ENCODE data around the gene GDPGP1.

GDPGP1 gene

GRCh38 chr15:90227336-90227735 is 6.7 kb upstream of the GDPGP1 start:
- H3K4me3 Mint-ChIP-seq = no peak overlapping the region
- peaks cover 5% of the 10 kb centered on the region for H3K4me1 Mint-ChIP-seq
- no peaks in the 10 kb centered on the region for H3K27me3 Mint-ChIP-seq (ENCODE audit: low read depth)
- H3K36me3 Mint-ChIP-seq (ENCODE audit: low read depth) = peaks cover 31% of the 10 kb centered on the region
- H3K9me3 Mint-ChIP-seq = no peaks in the 10 kb centered on the region
- H3K27ac Mint-ChIP-seq = no peak overlapping the region
- TF ChIP-seq, protein P1, sequence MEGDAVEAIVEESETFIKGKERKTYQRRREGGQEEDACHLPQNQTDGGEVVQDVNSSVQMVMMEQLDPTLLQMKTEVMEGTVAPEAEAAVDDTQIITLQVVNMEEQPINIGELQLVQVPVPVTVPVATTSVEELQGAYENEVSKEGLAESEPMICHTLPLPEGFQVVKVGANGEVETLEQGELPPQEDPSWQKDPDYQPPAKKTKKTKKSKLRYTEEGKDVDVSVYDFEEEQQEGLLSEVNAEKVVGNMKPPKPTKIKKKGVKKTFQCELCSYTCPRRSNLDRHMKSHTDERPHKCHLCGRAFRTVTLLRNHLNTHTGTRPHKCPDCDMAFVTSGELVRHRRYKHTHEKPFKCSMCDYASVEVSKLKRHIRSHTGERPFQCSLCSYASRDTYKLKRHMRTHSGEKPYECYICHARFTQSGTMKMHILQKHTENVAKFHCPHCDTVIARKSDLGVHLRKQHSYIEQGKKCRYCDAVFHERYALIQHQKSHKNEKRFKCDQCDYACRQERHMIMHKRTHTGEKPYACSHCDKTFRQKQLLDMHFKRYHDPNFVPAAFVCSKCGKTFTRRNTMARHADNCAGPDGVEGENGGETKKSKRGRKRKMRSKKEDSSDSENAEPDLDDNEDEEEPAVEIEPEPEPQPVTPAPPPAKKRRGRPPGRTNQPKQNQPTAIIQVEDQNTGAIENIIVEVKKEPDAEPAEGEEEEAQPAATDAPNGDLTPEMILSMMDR (IDR thresholded peaks at IDR 0.05; ENCODE audit: unreplicated experiment in 3 of 3) = no peak

GRCh38 chr15:90227816-90228772 is 5.9 kb upstream of the GDPGP1 start:
- Mint-ChIP-seq H3K9me3 (no peaks in the 10 kb centered on the region), H3K4me3 (no peak overlapping the region), H3K4me1 (peaks cover 9% of the 10 kb centered on the region), H3K36me3 (ENCODE audit: low read depth) (peaks cover 31% of the 10 kb centered on the region), H3K27me3 (ENCODE audit: low read depth) (no peaks in the 10 kb centered on the region), H3K27ac (no peak overlapping the region)
- TF ChIP-seq, protein P1 (IDR thresholded peaks at IDR 0.05; ENCODE audit: unreplicated experiment in 3 of 3) = no peak

- Mint-ChIP-seq H3K27me3 (ENCODE audit: low read depth) (no peaks in the 10 kb centered on the region), H3K9me3 (no peaks in the 10 kb centered on the region), H3K36me3 (ENCODE audit: low read depth) (peaks cover 26% of the 10 kb centered on the region), H3K4me1 (peaks cover 10% of the 10 kb centered on the region), H3K4me3 (no peak overlapping the region), H3K27ac (no peak overlapping the region)
- TF ChIP-seq, protein P1 (IDR thresholded peaks at IDR 0.05; ENCODE audit: unreplicated experiment in 3 of 3) = no peak
These were observed 5.0 kb upstream of the GDPGP1 start for GRCh38 chr15:90228960-90229359.

- no peaks in the 10 kb centered on the region for H3K9me3 Mint-ChIP-seq
These were observed 3.9 kb upstream of the GDPGP1 start for GRCh38 chr15:90230071-90230494.

GRCh38 chr15:90230610-90231009 is 3.4 kb upstream of the GDPGP1 start:
- Mint-ChIP-seq H3K36me3 (ENCODE audit: low read depth) (peaks cover 18% of the 10 kb centered on the region), H3K4me3 (peak overlapping the region; percentile 27 to 43 (median 28)), H3K27ac (no peak overlapping the region), H3K4me1 (peaks cover 18% of the 10 kb centered on the region), H3K9me3 (no peaks in the 10 kb centered on the region), H3K27me3 (ENCODE audit: low read depth) (no peaks in the 10 kb centered on the region)
- TF ChIP-seq, protein P1 (IDR thresholded peaks at IDR 0.05; ENCODE audit: unreplicated experiment in 3 of 3) = no peak

More at GRCh38 chr15:90230071-90230494, 3.9 kb upstream of the GDPGP1 start:
- peaks cover 19% of the 10 kb centered on the region for H3K36me3 Mint-ChIP-seq (ENCODE audit: low read depth)
- no peak overlapping the region for H3K27ac Mint-ChIP-seq
- H3K27me3 Mint-ChIP-seq (ENCODE audit: low read depth) = no peaks in the 10 kb centered on the region
- TF ChIP-seq, protein P1 (IDR thresholded peaks at IDR 0.05; ENCODE audit: unreplicated experiment in 3 of 3) = no peak
- peak overlapping the region; percentile 1 to 40 (median 20) for H3K4me3 Mint-ChIP-seq
- H3K4me1 Mint-ChIP-seq = peaks cover 17% of the 10 kb centered on the region

All from nephron (organoid).